Keratinocyte (primary cell): Measurements from ENCODE around the gene GATA1. TPM values are rescaled to one million over a fixed set of nuclear protein-coding genes. Genes with fewer than 3 reads are reported as not detected.
A peak's percentile ranks its signal among the peaks of the same experiment; 100 is the strongest.

Experiments used
- DNase-seq: peaks from one replicate; pipeline ENCODE4 v3.0.0-alpha.2; 2011; ENCODE audit warnings: low read depth, missing footprints, low spot score
- FAIRE-seq: peaks from 2 replicates; lab custom pipeline; 2011; peaks lifted over from hg19 to GRCh38; lab: Jason Lieb, UNC
- H2AFZ ChIP-seq: 2 replicates; pipeline ENCODE4 v1.6.0; 2012; ENCODE audit warnings: low read length, control low read depth, inconsistent platforms; ENCODE audit not compliant: control insufficient read depth
- H3K27ac ChIP-seq: 2 replicates; pipeline ENCODE4 v1.5.1; 2011; ENCODE audit warnings: low read length; ENCODE audit not compliant: control insufficient read depth, insufficient read depth
- H3K27me3 ChIP-seq: 3 replicates; pipeline ENCODE4 v1.6.0; 2011; ENCODE audit warnings: low read length; ENCODE audit not compliant: control insufficient read depth, insufficient read depth; ENCODE audit errors: extremely low read depth
- H3K36me3 ChIP-seq, 2 experiments: 2 replicates in 1 of 2; 3 replicates in 1 of 2; pipeline ENCODE4 v1.5.1; 2011; ENCODE audit warnings: low read length in 2 of 2, mild to moderate bottlenecking in 1 of 2; ENCODE audit not compliant: control insufficient read depth in 2 of 2, insufficient read depth in 2 of 2; ENCODE audit errors: extremely low read depth in 1 of 2
- H3K4me1 ChIP-seq: 3 replicates; pipeline ENCODE4 v1.5.1; 2011; ENCODE audit warnings: low read length; ENCODE audit not compliant: control insufficient read depth, insufficient read depth; ENCODE audit errors: extremely low read depth
- H3K4me2 ChIP-seq: 3 replicates; pipeline ENCODE4 v1.6.0; 2011; ENCODE audit warnings: low read depth, low read length; ENCODE audit not compliant: control insufficient read depth, insufficient read depth; ENCODE audit errors: extremely low read depth
- H3K4me3 ChIP-seq, 3 experiments: fragments of 200-600 bp in 1 of 3; sonication (generic) in 1 of 3; 2 replicates in 2 of 3; 3 replicates in 1 of 3; pipeline ENCODE4 v1.5.1; 2011 to 2016; ENCODE audit warnings: low read length in 3 of 3, mild to moderate bottlenecking in 3 of 3, control low read depth in 2 of 3, inconsistent platforms in 1 of 3, low read depth in 1 of 3, mixed read lengths in 1 of 3, mixed run types in 1 of 3, moderate library complexity in 1 of 3; ENCODE audit not compliant: control insufficient read depth in 2 of 3, insufficient read depth in 2 of 3; ENCODE audit errors: extremely low read depth in 1 of 3
- H3K79me2 ChIP-seq: 2 replicates; pipeline ENCODE4 v1.6.0; 2012; ENCODE audit warnings: low read length; ENCODE audit not compliant: control insufficient read depth, insufficient read depth
- H3K9ac ChIP-seq: 3 replicates; pipeline ENCODE4 v1.6.0; 2011; ENCODE audit warnings: low read length; ENCODE audit not compliant: control insufficient read depth, insufficient read depth; ENCODE audit errors: extremely low read depth
- H3K9me1 ChIP-seq: 3 replicates; pipeline ENCODE4 v1.6.0; 2011; ENCODE audit warnings: low read length; ENCODE audit not compliant: control insufficient read depth, insufficient read depth; ENCODE audit errors: extremely low read depth
- H3K9me3 ChIP-seq: 2 replicates; pipeline ENCODE4 v1.5.1; 2012; ENCODE audit warnings: low read depth, low read length; ENCODE audit not compliant: control insufficient read depth
- H4K20me1 ChIP-seq: 3 replicates; pipeline ENCODE4 v1.6.0; 2011; ENCODE audit warnings: low read length; ENCODE audit not compliant: control insufficient read depth, insufficient read depth; ENCODE audit errors: extremely low read depth
- CTCF ChIP-seq, 3 experiments: IDR thresholded peaks in 1 of 3; conservative IDR thresholded peaks in 1 of 3; optimal IDR thresholded peaks in 1 of 3; 2 replicates in 2 of 3; 3 replicates in 1 of 3; pipeline versions ENCODE3 to v1.5.1; 2011; ENCODE audit warnings: low read length in 3 of 3, mild to moderate bottlenecking in 3 of 3, moderate library complexity in 2 of 3, control low read depth in 1 of 3, inconsistent platforms in 1 of 3; ENCODE audit not compliant: insufficient read depth in 2 of 3; ENCODE audit errors: extremely low read depth in 1 of 3
- EZH2 ChIP-seq: IDR thresholded peaks from one replicate; pipeline ENCODE4 v1.6.1; 2012; ENCODE audit warnings: inconsistent platforms, mild to moderate bottlenecking, low read length, moderate library complexity
- dilution Hi-C: fragments of 300-500 bp; cut with MboI; formaldehyde crosslinking; loops from one replicate; pipeline ENCODE4 v1.7.0; 2020; ENCODE audit warnings: low sequenced_read_pairs; ENCODE audit not compliant: extremely low pct_ligation_motif_present
- polyA plus RNA-seq, 5 experiments: library from polyadenylated mRNA; depleted of rRNA in 3 of 5; stranded (reverse) in 3 of 5; stranded (forward) in 1 of 5; unstranded in 1 of 5; fragments of >200 nt; gene quantifications; 1 replicate in 1 of 5; 2 replicates in 3 of 5; 3 replicates in 1 of 5; pipeline versions ENCODE4 v1.2.1 to v1.2.3, GENCODE V29; 2011 to 2012; ENCODE audit warnings: missing spikeins in 2 of 5, low read depth in 1 of 5, low replicate concordance in 1 of 5

Gene GATA1
- polyA plus RNA-seq, 1 donor (not counting 4 experiments of a cell fraction or from before 2014, with no cell fraction given) = not detected

GRCh38 chrX:48802089-48802904 lies 15.9 kb downstream of the GATA1 start:
- Histone ChIP-seq H4K20me1 (no peaks in the 10 kb centered on the region), H3K4me1 (peaks cover 4% of the 10 kb centered on the region), H3K9me3 (no peaks in the 10 kb centered on the region), H3K36me3 (peaks cover 0 to 1% of the 10 kb centered on the region in 2 experiments), H3K4me2 (peak overlapping the region; percentile 63), H3K79me2 (no peaks in the 10 kb centered on the region), H3K4me3 (peak overlapping the region; percentile 48 to 74 (median 71)), H3K27me3 (no peaks in the 10 kb centered on the region), H2AFZ (peak overlapping the region; percentile 63), H3K27ac (peak overlapping the region; percentile 94), H3K9ac (peak overlapping the region; percentile 94), H3K9me1 (no peaks in the 10 kb centered on the region)
- no peak for FAIRE-seq
- dilution Hi-C loops = no loop called here
- peak; percentile 25 for DNase-seq
- TF ChIP-seq EZH2 (no peak), CTCF (optimal IDR thresholded peaks at IDR 0.05 in 1 of 3, IDR thresholded peaks at IDR 0.05 in 1 of 3, conservative IDR thresholded peaks at IDR 0.05 in 1 of 3; ENCODE audit: extremely low read depth in 1 of 3, insufficient read depth in 2 of 3, low read length in 3 of 3) (no peak)

GRCh38 chrX:48802905-48803200 lies 16.5 kb downstream of the GATA1 start:
- Histone ChIP-seq H3K9ac (peak overlapping the region; percentile 94), H3K4me1 (peaks cover 4% of the 10 kb centered on the region), H3K9me3 (no peaks in the 10 kb centered on the region), H3K4me2 (peak overlapping the region; percentile 63), H3K27ac (peak overlapping the region; percentile 94), H3K27me3 (no peaks in the 10 kb centered on the region), H3K9me1 (no peaks in the 10 kb centered on the region), H3K36me3 (peaks cover 0 to 1% of the 10 kb centered on the region in 2 experiments), H3K79me2 (no peaks in the 10 kb centered on the region), H4K20me1 (no peaks in the 10 kb centered on the region), H3K4me3 (peak overlapping the region; percentile 48 to 74 (median 71)), H2AFZ (no peak overlapping the region)
- no peak for FAIRE-seq
- TF ChIP-seq CTCF (optimal IDR thresholded peaks at IDR 0.05 in 1 of 3, IDR thresholded peaks at IDR 0.05 in 1 of 3, conservative IDR thresholded peaks at IDR 0.05 in 1 of 3; ENCODE audit: extremely low read depth in 1 of 3, insufficient read depth in 2 of 3, low read length in 3 of 3) = no peak
- no peak for TF ChIP-seq EZH2
- dilution Hi-C loops = no loop called here
- DNase-seq = no peak
